GM12865 (cell line): Measurements from ENCODE around the gene LSM8.

Experiments used
- DNase-seq: peaks from one replicate; pipeline ENCODE4 v3.0.0; 2010; ENCODE audit warnings: low read depth
- H3K4me3 ChIP-seq: 2 replicates; pipeline ENCODE4 v1.5.1; 2011; ENCODE audit warnings: mild to moderate bottlenecking, low read depth, low read length, control low read depth
- CTCF ChIP-seq: IDR thresholded peaks from 2 replicates; pipeline ENCODE4 v1.5.1; 2011; ENCODE audit warnings: low read length, control low read depth, low read depth, inconsistent platforms; ENCODE audit not compliant: insufficient read depth; ENCODE audit errors: missing control alignments

Gene LSM8

GRCh38 chr7:118152149-118152548 lies 31.8 kb upstream of the LSM8 start:
- no peak for TF ChIP-seq CTCF
- DNase-seq = no peak
- no peak overlapping the region for H3K4me3 ChIP-seq

- no peak for TF ChIP-seq CTCF
- no peak for DNase-seq
- H3K4me3 ChIP-seq = no peak overlapping the region
These were observed 31.3 kb upstream of the LSM8 start for GRCh38 chr7:118152654-118153053.

- peak; percentile 62 for TF ChIP-seq CTCF
- DNase-seq = peak; percentile 52
These were observed 30.3 kb upstream of the LSM8 start for GRCh38 chr7:118153551-118154177.

GRCh38 chr7:118158766-118159165 lies 25.2 kb upstream of the LSM8 start:
- no peak overlapping the region for H3K4me3 ChIP-seq
- no peak for DNase-seq
- TF ChIP-seq CTCF = no peak

More at GRCh38 chr7:118153551-118154177, 30.3 kb upstream of the LSM8 start:
- no peak overlapping the region for H3K4me3 ChIP-seq

- TF ChIP-seq CTCF = no peak
- DNase-seq = no peak
- H3K4me3 ChIP-seq = no peak overlapping the region
These were observed 14.8 kb upstream of the LSM8 start for GRCh38 chr7:118169146-118169545.

- no peak for DNase-seq
- no peak for TF ChIP-seq CTCF
- H3K4me3 ChIP-seq = no peak overlapping the region
These were observed 8.2 kb upstream of the LSM8 start for GRCh38 chr7:118175740-118176139.

GRCh38 chr7:118179191-118179590 lies 4.8 kb upstream of the LSM8 start:
- no peak for TF ChIP-seq CTCF
- DNase-seq = no peak
- no peak overlapping the region for H3K4me3 ChIP-seq
